ENCODE measurements around the gene DNAJC3.

The DNAJC3 gene

DNA sequence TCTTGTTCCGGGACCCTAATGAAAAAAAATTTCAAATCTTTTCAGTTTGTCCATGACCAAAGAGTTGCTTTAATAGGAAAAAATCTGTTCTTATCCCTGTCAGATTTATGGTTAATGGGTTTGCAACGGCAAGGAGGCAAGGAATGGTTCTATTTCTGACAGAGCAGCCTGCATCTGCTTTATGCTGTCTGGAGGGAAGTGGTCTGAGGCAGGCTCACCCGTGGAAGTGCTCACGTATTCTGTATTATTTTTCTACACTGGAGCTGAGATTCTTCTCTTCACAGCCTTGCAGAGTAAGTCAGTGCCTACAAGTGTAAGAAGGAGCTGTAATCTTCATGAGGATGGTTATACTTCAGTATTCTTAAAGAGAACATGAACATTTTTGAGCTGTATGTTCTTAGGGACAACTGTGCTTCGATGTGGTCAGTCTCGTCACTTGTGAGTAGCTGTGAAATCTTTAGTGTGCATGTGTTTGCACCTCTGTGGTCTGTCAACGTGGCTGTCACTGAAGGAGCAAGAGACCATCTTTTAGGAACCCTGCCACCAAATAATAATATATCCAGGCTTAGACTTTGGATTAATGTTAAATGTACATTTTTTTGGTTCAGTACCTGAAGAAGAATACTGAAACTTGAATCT, 114.3 kb downstream of the DNAJC3 start:
- peaks cover 70% of the 10 kb centered on the region for H3K36me3 ChIP-seq (ENCODE audit: insufficient read depth, low read length)
- no peak for TF ChIP-seq EZH2phosphoT487 (IDR thresholded peaks at IDR 0.05; ENCODE audit: borderline replicate concordance)
- TF ChIP-seq, protein P1, sequence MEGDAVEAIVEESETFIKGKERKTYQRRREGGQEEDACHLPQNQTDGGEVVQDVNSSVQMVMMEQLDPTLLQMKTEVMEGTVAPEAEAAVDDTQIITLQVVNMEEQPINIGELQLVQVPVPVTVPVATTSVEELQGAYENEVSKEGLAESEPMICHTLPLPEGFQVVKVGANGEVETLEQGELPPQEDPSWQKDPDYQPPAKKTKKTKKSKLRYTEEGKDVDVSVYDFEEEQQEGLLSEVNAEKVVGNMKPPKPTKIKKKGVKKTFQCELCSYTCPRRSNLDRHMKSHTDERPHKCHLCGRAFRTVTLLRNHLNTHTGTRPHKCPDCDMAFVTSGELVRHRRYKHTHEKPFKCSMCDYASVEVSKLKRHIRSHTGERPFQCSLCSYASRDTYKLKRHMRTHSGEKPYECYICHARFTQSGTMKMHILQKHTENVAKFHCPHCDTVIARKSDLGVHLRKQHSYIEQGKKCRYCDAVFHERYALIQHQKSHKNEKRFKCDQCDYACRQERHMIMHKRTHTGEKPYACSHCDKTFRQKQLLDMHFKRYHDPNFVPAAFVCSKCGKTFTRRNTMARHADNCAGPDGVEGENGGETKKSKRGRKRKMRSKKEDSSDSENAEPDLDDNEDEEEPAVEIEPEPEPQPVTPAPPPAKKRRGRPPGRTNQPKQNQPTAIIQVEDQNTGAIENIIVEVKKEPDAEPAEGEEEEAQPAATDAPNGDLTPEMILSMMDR (conservative IDR thresholded peaks at IDR 0.05; ENCODE audit: low read length): no peak
- H3K9me3 ChIP-seq (ENCODE audit: insufficient read depth, low read depth, low read length): no peaks in the 10 kb centered on the region

GRCh38 chr13:95793018-95793555, 116.1 kb downstream of the DNAJC3 start:
- H3K9me3 ChIP-seq (ENCODE audit: insufficient read depth, low read depth, low read length): no peaks in the 10 kb centered on the region
- no peaks in the 10 kb centered on the region for H3K9me2 ChIP-seq (replicated peaks; ENCODE audit: low read depth, low read length)
- H3K9ac ChIP-seq (ENCODE audit: low read depth, low read length, poor library complexity, severe bottlenecking): no peak overlapping the region
- no peaks in the 10 kb centered on the region for H3K4me1 ChIP-seq (ENCODE audit: insufficient read depth, low read length, poor library complexity, severe bottlenecking)
- TF ChIP-seq, protein P1 (conservative IDR thresholded peaks at IDR 0.05; ENCODE audit: low read length): no peak
- no peak for TF ChIP-seq EZH2phosphoT487 (IDR thresholded peaks at IDR 0.05; ENCODE audit: borderline replicate concordance)
- no peak overlapping the region for H3K4me2 ChIP-seq (ENCODE audit: low read depth, low read length, poor library complexity, severe bottlenecking)
- no peak overlapping the region for H2AFZ ChIP-seq (ENCODE audit: low read length)
- no peaks in the 10 kb centered on the region for H3K79me2 ChIP-seq (ENCODE audit: insufficient read depth, low read length)
- peaks cover 51% of the 10 kb centered on the region for H3K36me3 ChIP-seq (ENCODE audit: insufficient read depth, low read length)
- H3F3A ChIP-seq (ENCODE audit: low read depth): no peaks in the 10 kb centered on the region
- no peaks in the 10 kb centered on the region for H3K27me3 ChIP-seq (ENCODE audit: insufficient read depth, low read length, poor library complexity, severe bottlenecking)
- H4K20me1 ChIP-seq (ENCODE audit: insufficient read depth, low read length, poor library complexity, severe bottlenecking): no peaks in the 10 kb centered on the region
- H3K4me3 ChIP-seq (ENCODE audit: low read length, poor library complexity, severe bottlenecking): no peak overlapping the region

More for the DNA sequence above, 114.3 kb downstream of the DNAJC3 start:
- Histone ChIP-seq H3K9ac (ENCODE audit: low read depth, low read length, poor library complexity, severe bottlenecking) (no peak overlapping the region), H3K4me3 (ENCODE audit: low read length, poor library complexity, severe bottlenecking) (no peak overlapping the region), H4K20me1 (ENCODE audit: insufficient read depth, low read length, poor library complexity, severe bottlenecking) (no peaks in the 10 kb centered on the region), H3K9me2 (replicated peaks; ENCODE audit: low read depth, low read length) (no peaks in the 10 kb centered on the region), H3F3A (ENCODE audit: low read depth) (no peaks in the 10 kb centered on the region), H3K27me3 (ENCODE audit: insufficient read depth, low read length, poor library complexity, severe bottlenecking) (no peaks in the 10 kb centered on the region), H3K4me1 (ENCODE audit: insufficient read depth, low read length, poor library complexity, severe bottlenecking) (no peaks in the 10 kb centered on the region), H2AFZ (ENCODE audit: low read length) (no peak overlapping the region), H3K4me2 (ENCODE audit: low read depth, low read length, poor library complexity, severe bottlenecking) (no peak overlapping the region), H3K79me2 (ENCODE audit: insufficient read depth, low read length) (no peaks in the 10 kb centered on the region)

- Histone ChIP-seq H3K27me3 (ENCODE audit: insufficient read depth, low read length, poor library complexity, severe bottlenecking) (no peaks in the 10 kb centered on the region), H4K20me1 (ENCODE audit: insufficient read depth, low read length, poor library complexity, severe bottlenecking) (no peaks in the 10 kb centered on the region), H3K9me2 (replicated peaks; ENCODE audit: low read depth, low read length) (no peaks in the 10 kb centered on the region), H2AFZ (ENCODE audit: low read length) (no peak overlapping the region), H3K4me1 (ENCODE audit: insufficient read depth, low read length, poor library complexity, severe bottlenecking) (no peaks in the 10 kb centered on the region), H3K9me3 (ENCODE audit: insufficient read depth, low read depth, low read length) (no peaks in the 10 kb centered on the region), H3K36me3 (ENCODE audit: insufficient read depth, low read length) (peaks cover 44% of the 10 kb centered on the region), H3K4me3 (ENCODE audit: low read length, poor library complexity, severe bottlenecking) (no peak overlapping the region), H3F3A (ENCODE audit: low read depth) (no peaks in the 10 kb centered on the region), H3K4me2 (ENCODE audit: low read depth, low read length, poor library complexity, severe bottlenecking) (no peak overlapping the region), H3K9ac (ENCODE audit: low read depth, low read length, poor library complexity, severe bottlenecking) (no peak overlapping the region), H3K79me2 (ENCODE audit: insufficient read depth, low read length) (no peaks in the 10 kb centered on the region)
- TF ChIP-seq EZH2phosphoT487 (IDR thresholded peaks at IDR 0.05; ENCODE audit: borderline replicate concordance): no peak
- TF ChIP-seq, protein P1 (conservative IDR thresholded peaks at IDR 0.05; ENCODE audit: low read length): no peak
Measured at GRCh38 chr13:95793781-95794180, 116.8 kb downstream of the DNAJC3 start.
